Measurements from ENCODE around the gene HUWE1. TPM values are rescaled to one million over a fixed set of nuclear protein-coding genes. Genes with fewer than 3 reads are reported as not detected.
A peak's percentile ranks its signal among the peaks of the same experiment; 100 is the strongest.

Gene HUWE1
- total RNA-seq, 1 experiment from 2014 or later: 376 TPM

DNA sequence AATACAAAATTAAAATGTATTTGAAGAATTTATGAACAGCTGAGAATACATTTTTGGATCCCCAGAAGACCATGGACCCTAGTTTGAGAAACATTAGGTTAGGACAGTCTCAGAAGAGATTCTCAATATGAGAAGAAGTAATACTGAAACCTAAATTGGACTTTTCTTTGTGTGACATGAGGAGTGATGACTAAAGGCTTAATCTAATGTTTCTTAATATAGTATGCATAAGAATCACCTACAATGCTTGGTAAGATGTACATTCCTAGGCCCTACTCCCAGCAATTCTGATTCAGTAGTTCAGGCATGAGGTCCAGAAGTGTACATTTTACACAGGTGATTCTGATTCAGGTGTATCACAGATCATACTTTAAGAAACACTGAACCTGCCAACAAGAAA, 31.6 kb upstream of the HUWE1 start:
- intact Hi-C loops (cut with micrococcal nuclease; ENCODE audit: unreplicated experiment): loop anchor here (10.0 kb wide), 1 partner anchor 117 kb away; no protein-coding TSS in a partner anchor
- no peaks in the 10 kb centered on the region for H3K27me3 Mint-ChIP-seq (ENCODE audit: unreplicated experiment)
- TF ChIP-seq CTCF (IDR thresholded peaks at IDR 0.05; ENCODE audit: unreplicated experiment): no peak
- H3K9me3 Mint-ChIP-seq (ENCODE audit: low read depth, unreplicated experiment): no peaks in the 10 kb centered on the region
- no peak overlapping the region for H3K4me3 Mint-ChIP-seq (ENCODE audit: low read depth, unreplicated experiment)
- peak overlapping the region; percentile 69 for H3K27ac Mint-ChIP-seq (ENCODE audit: unreplicated experiment)
- peaks cover 11% of the 10 kb centered on the region for H3K36me3 Mint-ChIP-seq (ENCODE audit: insufficient read depth, unreplicated experiment)
- BruUV-seq (replicated peaks): no TSS peak
- no peak for DNase-seq
- H3K4me1 Mint-ChIP-seq (ENCODE audit: low read depth, unreplicated experiment): peaks cover 48% of the 10 kb centered on the region
- CTCF ChIA-PET: no interaction called here

GRCh38 chrX:53717205-53717604, 30.7 kb upstream of the HUWE1 start:
- H3K27me3 Mint-ChIP-seq (ENCODE audit: unreplicated experiment): no peaks in the 10 kb centered on the region
- peak overlapping the region; percentile 88 for H3K27ac Mint-ChIP-seq (ENCODE audit: unreplicated experiment)
- H3K9me3 Mint-ChIP-seq (ENCODE audit: low read depth, unreplicated experiment): no peaks in the 10 kb centered on the region
- no TSS peak for BruUV-seq (replicated peaks)
- intact Hi-C loops (cut with micrococcal nuclease; ENCODE audit: unreplicated experiment): loop anchor here (10.0 kb wide), 1 partner anchor 118 kb away; no protein-coding TSS in a partner anchor
- no peak for DNase-seq
- CTCF ChIA-PET: no interaction called here
- no peak overlapping the region for H3K4me3 Mint-ChIP-seq (ENCODE audit: low read depth, unreplicated experiment)
- peaks cover 11% of the 10 kb centered on the region for H3K36me3 Mint-ChIP-seq (ENCODE audit: insufficient read depth, unreplicated experiment)
- no peak for TF ChIP-seq CTCF (IDR thresholded peaks at IDR 0.05; ENCODE audit: unreplicated experiment)
- H3K4me1 Mint-ChIP-seq (ENCODE audit: low read depth, unreplicated experiment): peaks cover 48% of the 10 kb centered on the region

GRCh38 chrX:53716328-53717088, 30.0 kb upstream of the HUWE1 start:
- peak overlapping the region; percentile 88 for H3K27ac Mint-ChIP-seq (ENCODE audit: unreplicated experiment)
- no peak overlapping the region for H3K4me3 Mint-ChIP-seq (ENCODE audit: low read depth, unreplicated experiment)
- peaks cover 48% of the 10 kb centered on the region for H3K4me1 Mint-ChIP-seq (ENCODE audit: low read depth, unreplicated experiment)
- no peaks in the 10 kb centered on the region for H3K9me3 Mint-ChIP-seq (ENCODE audit: low read depth, unreplicated experiment)
- CTCF ChIA-PET: no interaction called here
- TF ChIP-seq CTCF (IDR thresholded peaks at IDR 0.05; ENCODE audit: unreplicated experiment): no peak
- no TSS peak for BruUV-seq (replicated peaks)
- peak; percentile 29 for DNase-seq
- H3K27me3 Mint-ChIP-seq (ENCODE audit: unreplicated experiment): no peaks in the 10 kb centered on the region
- H3K36me3 Mint-ChIP-seq (ENCODE audit: insufficient read depth, unreplicated experiment): peaks cover 11% of the 10 kb centered on the region
- intact Hi-C loops (cut with micrococcal nuclease; ENCODE audit: unreplicated experiment): loop anchor here (10.0 kb wide), 1 partner anchor 118 kb away; no protein-coding TSS in a partner anchor

DNA sequence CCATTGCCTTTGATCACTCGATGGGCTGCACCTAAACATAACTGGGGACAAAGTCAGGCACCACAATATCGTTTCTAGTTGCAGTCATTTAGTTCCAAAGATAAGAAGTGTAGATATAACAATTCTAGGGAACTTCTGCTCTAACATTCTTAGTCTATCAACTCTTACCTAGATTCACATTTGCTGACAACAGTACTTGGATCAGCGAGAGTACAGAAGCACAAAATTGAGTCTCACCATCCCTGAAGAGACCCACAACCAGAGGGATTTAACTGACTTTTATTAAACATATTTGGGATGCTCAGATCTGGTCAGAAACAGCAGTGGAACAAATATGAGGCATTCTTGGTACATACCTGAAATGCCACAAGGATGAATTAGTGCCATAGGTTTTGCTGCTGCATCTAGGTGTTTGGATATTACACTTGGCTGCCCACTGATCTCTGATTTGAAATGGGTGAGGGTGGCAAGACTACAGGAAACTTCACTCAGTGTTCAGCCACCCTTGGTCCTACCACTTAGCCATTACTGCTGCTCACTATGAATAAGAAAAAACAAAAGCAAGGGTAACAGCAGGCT, 28.9 kb upstream of the HUWE1 start:
- TF ChIP-seq CTCF (IDR thresholded peaks at IDR 0.05; ENCODE audit: unreplicated experiment): no peak
- H3K36me3 Mint-ChIP-seq (ENCODE audit: insufficient read depth, unreplicated experiment): peaks cover 11% of the 10 kb centered on the region
- no peak for DNase-seq
- peak overlapping the region; percentile 64 for H3K4me3 Mint-ChIP-seq (ENCODE audit: low read depth, unreplicated experiment)
- H3K27ac Mint-ChIP-seq (ENCODE audit: unreplicated experiment): peak overlapping the region; percentile 93
- H3K9me3 Mint-ChIP-seq (ENCODE audit: low read depth, unreplicated experiment): no peaks in the 10 kb centered on the region
- intact Hi-C loops (cut with micrococcal nuclease; ENCODE audit: unreplicated experiment): loop anchor here (2.0 to 10.0 kb wide), 2 partner anchors 31 to 119 kb away; no protein-coding TSS in a partner anchor
- BruUV-seq (replicated peaks): no TSS peak
- no peaks in the 10 kb centered on the region for H3K27me3 Mint-ChIP-seq (ENCODE audit: unreplicated experiment)
- CTCF ChIA-PET: interaction anchor here (1.2 to 1.4 kb wide), 2 partner anchors 29 to 31 kb away, joined by 7 to 11 read pairs; partner anchors contain the start of gene HUWE1
- H3K4me1 Mint-ChIP-seq (ENCODE audit: low read depth, unreplicated experiment): peaks cover 48% of the 10 kb centered on the region

Data from Calu3 (cell line).